T-helper 1 cell treated with Interleukin-12 subunit alpha and Interleukin-12 subunit beta and Interleukin-4 antibody, amounts not matched to agents 30 ng/mL and 1 ng/mL, for 36 hours (primary cell): ENCODE results near the gene C12orf43. TPM values are rescaled to one million over a fixed set of nuclear protein-coding genes. Genes with fewer than 3 reads are reported as not detected.

Source experiments
- intact Hi-C: fragments of 100-400 bp; cut with micrococcal nuclease; formaldehyde crosslinking; loops from one replicate; pipeline ENCODE4 v1.15.1; 2024
- total RNA-seq: library from RNA; stranded (reverse); gene quantifications from 2 replicates; pipeline ENCODE4 v1.2.3, GENCODE V29; 2022

Gene C12orf43
- total RNA-seq, 1 donor from 2014 or later: 23.2 TPM

DNA sequence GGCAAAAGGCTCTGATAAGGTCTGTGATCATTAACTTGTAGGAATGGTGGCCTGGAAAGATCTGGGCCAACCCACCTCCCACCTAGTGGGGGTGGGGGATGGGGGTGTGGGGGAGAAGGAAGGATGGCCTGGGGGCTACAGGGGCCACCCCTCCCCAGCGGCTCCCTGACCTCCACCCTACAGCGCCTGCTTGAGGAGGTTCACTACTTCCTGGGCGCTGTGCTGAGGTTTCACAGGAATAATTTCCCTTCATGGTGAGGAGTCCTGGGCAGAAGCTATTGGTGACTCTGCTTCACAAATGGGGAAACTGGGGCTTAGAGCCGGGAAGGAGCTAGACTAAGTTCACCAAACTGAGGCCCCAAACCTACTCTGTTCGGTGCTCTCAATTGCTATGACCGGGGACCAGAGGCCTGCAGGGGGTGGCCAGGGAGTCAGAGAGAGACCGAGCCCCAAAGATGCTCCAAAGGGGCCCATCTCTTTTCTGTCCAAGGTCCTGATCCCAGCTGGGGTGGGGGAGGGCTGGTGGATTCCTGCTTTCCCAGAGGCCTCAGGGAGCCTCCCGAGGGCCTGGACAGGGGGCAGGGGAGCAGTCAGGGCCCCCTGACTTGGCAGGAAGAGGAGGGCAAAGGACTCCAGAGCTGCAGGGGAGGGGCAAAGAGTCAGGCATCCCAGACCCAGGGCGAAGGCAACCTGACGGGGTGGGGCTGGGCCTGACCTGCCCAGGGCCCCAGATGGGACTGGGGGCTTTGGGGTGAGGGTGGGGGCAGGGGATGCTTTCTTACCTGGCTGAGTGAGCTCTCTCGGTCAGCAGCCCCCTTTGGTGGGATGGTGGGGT, 36.2 kb downstream of the C12orf43 start:
- intact Hi-C loops: loop anchor here (10.0 kb wide), 1 partner anchor 215 kb away; no protein-coding TSS in a partner anchor

DNA sequence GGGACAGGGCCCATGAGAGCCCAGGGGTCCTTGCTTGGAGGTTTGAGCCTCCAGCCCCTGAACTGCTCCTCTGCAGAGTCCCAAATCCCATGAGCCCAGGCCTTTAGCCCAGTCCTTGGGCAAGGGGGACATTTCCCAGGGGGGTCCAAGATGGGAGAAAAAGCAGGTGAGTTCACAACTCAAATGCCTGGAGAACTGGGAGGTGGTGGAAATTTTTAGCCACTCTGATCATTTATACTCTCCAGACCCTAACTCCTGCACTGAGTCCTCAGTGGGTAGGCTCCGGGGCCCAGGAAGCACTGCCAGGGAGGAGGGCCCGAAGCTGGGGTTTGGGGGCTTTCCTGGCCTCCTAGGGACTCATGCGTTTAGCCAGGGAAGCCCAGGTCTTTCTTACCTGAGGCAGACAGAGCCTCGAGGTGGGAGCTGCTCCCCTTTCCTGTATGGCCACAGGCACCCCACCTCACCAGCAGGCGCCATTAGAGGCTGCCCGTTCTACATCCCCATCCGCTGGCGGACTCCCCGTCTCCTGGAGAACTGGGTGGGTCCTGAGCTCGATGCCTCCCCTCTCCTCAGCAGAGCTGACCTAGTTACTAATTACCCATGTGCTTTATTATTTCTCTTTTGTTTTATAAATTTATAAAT, 36.9 kb downstream of the C12orf43 start:
- intact Hi-C loops: loop anchor here (10.0 kb wide), 1 partner anchor 215 kb away; no protein-coding TSS in a partner anchor

DNA sequence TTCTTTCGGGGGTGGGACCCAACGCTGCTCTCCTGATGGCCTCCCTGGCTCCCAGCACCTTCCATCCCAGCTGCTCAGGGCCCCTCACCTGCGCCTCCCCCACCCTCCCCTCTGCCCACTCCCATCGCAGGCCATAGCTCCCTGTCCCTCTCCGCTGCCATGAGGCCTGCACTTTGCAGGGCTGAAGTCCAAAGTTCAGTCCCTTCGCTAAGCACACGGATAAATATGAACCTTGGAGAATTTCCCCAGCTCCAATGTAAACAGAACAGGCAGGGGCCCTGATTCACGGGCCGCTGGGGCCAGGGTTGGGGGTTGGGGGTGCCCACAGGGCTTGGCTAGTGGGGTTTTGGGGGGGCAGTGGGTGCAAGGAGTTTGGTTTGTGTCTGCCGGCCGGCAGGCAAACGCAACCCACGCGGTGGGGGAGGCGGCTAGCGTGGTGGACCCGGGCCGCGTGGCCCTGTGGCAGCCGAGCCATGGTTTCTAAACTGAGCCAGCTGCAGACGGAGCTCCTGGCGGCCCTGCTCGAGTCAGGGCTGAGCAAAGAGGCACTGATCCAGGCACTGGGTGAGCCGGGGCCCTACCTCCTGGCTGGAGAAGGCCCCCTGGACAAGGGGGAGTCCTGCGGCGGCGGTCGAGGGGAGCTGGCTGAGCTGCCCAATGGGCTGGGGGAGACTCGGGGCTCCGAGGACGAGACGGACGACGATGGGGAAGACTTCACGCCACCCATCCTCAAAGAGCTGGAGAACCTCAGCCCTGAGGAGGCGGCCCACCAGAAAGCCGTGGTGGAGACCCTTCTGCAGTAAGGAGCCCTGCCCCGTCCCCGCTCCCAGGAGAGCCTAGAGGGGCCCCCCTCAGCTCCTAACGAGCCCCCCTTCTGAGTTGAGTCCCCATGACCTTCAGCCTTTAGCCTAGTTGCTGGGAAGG, 37.7 kb downstream of the C12orf43 start, which contains the start of gene HNF1A:
TSS of gene HNF1A (plus strand) at position 248 of the 924 bp plus-strand sequence. CDS start at position 474, 226 bp downstream.
- intact Hi-C loops: loop anchor here (10.0 kb wide), 1 partner anchor 214 kb away; no protein-coding TSS in a partner anchor

DNA sequence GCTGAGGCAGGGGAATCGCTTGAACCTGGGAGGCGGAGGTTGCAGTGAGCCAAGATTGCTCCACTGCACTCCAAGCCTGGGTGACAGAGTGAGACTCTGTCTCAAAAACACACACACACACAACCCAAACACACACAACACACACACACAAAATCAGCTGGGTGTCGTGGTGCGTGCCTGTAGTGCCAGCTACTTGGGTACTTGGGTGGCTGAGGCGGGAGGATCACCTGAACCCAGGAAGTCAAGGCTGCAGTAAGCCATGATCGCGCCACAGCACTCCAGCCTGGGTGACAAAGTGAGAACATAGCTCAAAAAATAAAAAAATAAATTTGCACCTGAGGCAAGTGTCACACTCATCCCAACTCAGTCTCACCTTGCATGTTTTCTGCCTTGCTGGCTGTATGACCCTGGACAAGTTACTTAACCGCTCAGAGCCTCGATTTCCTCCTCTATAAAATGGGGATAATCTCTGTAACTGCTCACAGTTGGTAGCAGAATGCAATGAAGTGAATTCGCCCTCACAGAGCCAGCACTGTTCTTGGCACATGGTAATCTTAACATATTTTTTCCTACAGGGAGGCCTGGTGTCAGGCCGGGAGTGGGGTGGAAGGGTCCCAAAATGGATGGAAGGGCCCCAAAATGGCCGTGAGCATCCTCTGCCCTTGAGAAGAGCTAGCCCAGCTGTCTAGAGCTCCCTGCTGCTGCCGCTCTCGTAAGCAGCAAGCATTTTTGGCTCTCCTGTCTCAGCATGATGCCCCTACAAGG, 38.6 kb downstream of the C12orf43 start:
- intact Hi-C loops: loop anchor here (10.0 kb wide), 1 partner anchor 213 kb away; no protein-coding TSS in a partner anchor

DNA sequence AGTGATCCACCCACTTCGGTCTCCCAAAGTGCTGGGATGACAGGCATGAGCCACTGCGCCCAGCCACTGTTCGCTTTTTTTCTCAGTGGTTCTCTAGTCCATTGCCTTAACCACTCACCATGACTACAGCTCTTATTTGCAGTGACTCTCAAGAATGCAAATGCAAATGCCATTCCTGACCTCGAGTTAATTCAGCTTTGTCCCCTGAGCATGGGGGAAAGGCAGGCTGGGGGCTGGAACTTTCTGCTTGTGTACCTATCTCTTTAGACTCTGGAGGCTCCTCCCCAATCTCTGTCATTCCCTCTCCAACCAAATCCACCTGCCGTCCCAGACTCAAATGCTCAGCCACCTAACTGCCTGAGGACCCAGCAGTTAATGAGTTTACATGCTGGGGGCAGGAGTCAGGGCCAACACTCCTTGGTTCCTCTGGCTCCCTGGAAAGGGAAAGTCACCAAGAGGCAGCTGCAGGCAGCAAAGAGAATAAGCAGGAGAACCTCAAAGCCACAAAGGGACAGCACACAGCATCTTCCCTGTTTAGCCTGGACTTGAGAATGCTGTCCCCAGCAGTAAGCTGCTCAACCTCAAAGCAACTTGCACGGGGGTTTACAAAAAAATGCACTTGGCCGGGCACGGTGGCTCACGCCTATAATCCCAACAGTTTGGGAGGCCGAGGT, 43.3 kb downstream of the C12orf43 start:
- intact Hi-C loops: loop anchor here (10.0 kb wide), 1 partner anchor 208 kb away; no protein-coding TSS in a partner anchor

DNA sequence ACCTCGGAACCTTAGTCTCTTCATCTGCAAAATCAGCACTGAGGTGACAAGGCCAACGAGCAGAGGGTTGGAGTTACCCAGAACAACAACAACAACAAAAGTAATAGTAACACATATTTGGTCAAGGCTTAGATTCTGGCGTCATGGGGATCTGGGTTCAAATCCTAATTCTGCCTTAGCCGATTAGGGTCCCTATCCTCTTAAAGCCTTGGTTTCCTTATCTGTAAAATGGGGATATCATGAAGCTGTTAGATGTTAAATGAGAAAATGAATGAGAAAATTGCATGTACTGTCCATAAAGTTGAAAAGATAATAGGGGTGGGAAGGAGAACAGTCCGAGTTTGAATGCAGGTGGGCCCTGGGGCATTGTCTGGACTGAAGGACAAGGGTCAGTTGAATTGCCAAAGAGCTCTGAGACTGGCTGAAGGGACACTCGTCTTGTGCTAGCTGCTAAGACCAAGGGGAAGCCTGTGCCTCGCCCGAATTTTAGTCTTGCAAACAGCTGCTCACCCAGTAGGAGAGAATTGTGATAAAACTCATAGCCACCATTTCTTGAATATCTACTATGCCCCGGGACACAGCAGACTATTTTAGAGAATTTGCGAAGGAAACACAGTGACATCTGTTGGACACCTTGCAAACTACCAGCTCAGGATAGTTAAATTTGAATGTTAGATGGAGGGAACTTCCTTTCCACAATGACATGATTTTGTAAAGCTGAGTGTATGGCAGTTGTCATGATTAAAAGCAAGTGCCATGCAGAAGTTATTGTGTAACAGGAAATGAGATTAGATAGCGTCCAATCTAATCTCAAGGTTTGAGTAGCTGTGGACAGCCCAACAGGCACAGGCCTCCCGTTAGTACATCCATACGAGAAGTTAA, 44.7 kb downstream of the C12orf43 start:
- intact Hi-C loops: loop anchor here (1.0 to 10.0 kb wide), 9 partner anchors 11 to 388 kb away; partner anchors contain the start of gene SPPL3

DNA sequence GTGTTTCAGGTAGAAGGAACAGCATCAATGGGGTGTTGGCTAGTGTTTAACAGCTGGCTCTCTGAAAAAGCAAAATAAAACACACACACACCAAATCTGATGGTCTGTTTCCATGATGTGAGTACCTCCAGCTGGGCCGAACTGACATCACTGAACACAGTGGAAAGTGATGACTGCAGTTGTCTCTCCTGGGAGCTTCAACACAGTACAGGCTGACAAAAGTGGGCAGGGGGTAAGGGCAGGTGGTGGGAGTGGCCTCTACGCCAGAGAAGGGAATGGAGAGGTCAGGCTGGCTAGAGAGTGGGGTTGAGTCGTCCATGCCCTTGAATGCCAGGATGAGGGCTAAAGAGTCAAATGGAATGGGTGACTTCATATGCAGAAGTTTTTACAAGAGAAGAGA, 46.0 kb downstream of the C12orf43 start:
- intact Hi-C loops: loop anchor here (10.0 kb wide), 1 partner anchor 206 kb away; no protein-coding TSS in a partner anchor

DNA sequence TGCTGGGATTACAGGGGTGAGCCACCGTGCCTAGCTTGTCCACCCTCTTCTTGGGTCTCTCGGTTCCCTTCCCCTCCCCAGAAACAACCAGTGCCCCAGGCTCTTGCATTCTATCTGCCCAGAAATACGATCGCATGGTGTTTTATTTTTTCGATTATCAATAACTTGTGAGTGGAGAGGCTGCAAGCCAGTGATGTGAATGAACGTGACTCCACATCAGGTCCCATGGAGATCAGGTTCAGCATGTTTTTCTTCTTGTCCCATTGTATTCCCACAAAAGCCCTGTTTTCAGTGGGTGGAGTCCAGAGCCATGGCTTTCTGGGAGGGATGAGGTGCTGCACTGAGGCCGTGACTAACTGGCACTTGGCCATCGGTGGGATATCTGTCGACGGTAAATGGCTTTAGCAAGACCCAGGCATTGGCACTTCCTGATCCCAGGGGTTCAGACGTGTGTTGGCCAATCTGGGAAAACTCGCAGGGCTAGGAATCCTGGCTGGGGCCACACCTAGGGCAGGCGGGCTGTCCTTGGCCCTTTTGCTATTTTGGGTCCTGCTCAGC, 50.7 kb downstream of the C12orf43 start:
- intact Hi-C loops: no loop called here

DNA sequence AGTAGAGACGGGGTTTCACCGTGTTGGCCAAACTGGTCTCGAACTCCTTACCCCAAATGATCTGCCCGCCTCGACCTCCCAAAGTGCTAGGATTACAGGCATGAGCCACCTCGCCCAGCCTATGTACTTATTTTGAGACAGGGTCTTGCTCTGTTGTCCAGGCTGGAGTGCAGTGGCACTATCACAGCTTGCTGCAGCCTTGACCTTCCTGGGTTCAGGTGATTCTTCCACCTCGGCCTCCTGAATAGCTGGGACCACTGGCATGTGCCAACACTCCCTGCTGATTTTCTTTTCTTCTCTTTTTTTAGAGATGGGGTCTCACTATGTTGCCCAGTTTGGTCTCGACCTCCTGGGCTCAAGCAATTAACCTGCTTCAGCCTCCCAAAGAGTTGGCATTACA, 52.0 kb downstream of the C12orf43 start:
- intact Hi-C loops: no loop called here

DNA sequence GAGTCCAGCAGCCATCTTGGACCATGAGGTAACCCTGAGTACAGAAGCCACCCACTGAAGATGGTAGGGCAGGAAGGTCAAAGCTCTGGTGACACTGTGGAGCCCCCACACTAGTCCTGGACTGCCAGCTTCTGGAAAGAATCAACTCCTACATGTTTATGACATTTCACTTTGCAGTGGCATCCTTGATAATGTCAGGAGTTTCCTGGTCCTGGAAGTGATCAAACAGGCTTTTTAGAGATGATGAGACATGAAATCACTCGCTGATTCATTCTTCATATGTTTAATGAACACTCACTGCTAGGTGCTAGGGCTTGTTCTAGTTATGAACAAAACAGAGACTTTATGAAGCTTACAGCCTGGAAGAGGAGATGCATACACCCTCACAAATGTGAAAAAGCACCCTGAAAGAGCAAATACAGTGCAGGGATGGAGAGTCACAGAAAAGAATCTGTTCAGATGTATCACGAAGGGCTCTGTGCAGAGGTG, 53.7 kb downstream of the C12orf43 start:
- intact Hi-C loops: no loop called here

DNA sequence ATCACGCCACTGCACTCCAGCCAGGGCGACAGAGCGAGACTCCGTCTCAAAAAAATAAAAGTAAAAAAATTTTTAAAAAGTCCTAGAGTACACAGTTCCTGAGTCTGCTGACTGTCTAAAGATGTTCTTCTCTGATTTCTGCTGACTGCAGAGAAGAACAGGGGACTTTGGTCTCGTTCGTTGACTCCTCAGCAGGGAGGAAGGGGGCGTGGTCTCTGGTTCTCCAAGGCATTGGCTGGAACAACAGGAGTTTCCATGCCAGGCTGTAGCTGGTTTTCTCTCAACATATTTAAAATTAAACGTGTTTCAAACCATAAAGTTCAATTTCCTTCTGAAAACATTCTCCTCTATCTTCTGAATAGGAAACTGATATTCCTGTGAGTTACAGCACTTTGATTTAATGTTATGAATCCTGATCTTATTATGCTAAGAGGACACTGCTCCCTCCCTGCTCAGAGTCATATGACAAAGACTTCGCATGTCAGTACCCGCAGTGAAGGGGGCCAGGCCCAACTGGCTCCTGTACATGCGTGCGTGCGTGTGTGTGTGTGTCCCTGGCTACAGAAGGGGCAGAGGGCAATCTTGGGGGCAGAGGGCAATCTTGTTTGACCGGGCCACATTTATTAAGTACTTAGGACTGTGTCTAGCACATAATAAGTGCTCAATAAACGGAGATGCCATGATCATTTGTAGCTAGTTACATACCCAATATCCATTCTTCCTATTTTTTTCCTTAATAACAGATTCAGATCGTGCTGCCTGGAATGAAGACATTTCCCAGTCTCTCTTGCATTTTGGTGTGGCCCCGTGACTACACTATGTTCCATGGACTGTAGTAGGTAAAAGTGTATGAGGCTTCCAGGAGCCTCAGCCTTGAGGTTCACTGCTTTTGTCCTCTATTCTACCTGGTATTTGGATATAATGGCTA, 54.4 kb downstream of the C12orf43 start:
- intact Hi-C loops: no loop called here

DNA sequence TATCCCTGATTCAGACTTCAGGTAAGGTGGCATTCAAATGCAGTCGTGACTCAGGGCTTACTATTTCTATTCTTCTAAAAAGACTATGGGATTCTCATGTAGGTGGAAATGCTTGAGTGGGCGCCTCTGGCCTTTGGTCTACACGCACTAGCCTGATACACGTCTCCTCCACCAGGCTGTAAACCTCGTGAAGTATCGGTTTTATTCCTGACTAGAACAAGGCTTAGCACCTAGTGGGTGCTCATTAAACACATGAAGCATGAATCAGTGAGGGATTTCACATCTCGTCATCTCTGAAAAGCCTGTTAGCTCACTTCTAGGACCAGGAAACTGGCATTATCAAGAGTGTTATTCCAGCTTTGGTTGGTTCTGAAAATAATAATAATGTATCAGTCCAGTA, 55.6 kb downstream of the C12orf43 start:
- intact Hi-C loops: loop anchor here (1.0 kb wide), 1 partner anchor 11 kb away; no protein-coding TSS in a partner anchor

DNA sequence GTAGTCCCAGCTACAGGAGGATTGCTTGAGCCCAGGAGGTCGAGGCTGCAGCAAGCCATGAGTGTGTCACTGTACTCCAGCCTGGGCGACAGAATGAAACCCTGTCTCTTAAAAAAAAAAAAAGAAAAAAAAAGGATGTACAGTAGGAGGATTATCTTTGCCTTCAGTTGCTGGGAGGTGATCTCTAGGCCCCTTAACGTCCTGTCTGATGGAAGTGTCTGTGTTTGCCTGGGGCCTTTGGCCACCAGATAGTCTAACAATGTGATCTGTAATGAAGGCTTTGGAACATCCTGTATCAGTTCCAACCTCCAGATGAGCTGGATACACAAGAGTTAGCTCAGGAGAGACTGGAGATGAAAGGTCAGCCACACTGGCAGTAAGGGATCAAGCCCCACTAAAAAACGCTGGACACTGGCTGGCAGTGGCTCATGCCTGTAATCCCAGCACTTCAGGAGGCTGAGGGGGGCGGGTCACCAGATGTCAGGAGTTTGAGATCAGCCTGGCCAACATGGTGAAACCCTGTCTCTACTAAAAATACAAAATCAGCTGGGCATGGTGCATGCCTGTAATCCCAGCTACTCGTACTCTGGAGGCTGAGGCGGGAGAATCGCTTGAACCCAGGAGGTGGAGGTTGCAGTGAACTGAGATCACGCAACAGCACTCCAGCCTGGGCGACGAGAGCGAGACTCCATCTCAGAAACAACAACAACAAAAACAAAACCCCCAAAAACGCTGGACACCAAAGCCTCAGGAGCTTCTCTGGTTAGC, 57.0 kb downstream of the C12orf43 start:
- intact Hi-C loops: no loop called here

DNA sequence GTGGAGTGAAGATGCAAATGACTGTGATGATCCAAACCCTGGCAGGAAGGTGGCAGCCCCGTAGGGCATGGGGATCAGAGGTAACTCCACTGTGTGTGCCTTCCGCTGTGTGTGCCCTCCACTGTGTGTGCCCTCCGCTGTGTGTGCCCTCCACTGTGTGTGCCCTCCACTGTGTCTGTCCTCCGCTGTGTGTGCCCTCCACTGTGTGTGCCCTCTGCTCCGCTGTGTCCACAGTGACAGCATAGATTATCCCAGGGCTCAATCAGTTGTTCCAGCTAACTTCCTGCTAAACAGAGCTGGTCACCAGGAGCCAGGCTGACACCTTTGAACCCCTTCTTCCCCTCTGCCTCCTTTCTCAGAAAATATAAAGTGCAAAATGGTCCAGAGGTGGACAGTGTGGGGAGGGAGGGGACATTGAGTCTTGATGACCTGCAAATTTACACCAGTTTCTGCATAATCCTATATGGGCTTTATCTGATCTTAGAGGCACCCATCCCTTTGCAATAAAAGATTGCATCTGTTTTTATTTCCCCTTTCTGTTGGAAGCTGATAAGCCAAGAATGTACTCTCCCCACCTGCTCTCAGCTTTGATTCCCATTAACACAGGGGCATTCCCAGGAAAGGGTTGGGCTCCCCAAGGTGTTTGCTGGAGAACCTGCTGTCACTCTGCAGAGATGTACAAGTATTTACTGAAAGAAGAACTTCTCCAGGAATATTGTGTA, 59.5 kb downstream of the C12orf43 start:
- intact Hi-C loops: no loop called here

DNA sequence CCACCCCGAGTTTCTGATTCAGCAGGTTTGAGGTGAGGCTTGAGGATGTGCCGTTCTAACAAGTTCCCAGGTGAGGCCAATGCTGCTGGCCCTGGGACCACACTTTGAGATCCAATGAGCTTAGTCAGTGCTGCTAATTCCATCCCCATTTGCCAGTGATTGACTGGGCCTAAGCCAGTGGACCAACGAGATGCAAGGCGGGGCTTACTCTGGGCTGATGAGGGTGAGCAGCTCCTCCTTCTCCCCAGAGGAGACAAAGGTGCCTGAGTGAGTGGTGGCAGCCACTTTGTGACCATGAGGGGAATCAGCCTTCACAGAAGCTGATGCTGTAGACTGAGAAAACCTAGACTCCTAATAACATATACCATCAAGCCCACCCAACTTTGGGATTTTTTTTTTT, 61.1 kb downstream of the C12orf43 start:
- intact Hi-C loops: no loop called here

DNA sequence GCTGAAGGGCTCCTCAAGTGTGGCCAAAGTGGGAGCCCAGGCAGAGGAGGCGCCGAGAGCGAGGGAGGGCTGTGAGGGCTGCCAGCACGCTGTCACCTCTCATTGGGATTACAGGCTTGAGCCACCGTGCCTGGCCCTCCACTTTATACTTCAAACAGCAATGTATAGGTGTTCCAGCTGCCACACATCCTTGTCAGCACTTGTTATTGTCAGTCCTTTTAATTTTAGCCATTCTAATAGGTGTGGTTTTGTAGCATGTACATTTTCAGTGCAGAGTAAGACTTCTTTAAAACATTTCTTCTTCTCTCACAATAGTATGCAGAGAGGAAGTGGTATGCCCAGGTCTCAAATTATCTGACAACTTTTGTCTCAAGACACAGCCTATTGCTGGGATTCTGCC, 65.5 kb downstream of the C12orf43 start:
- intact Hi-C loops: no loop called here
